Chondrocyte (in vitro differentiated cells): ENCODE data around the gene PSG7. TPM values are rescaled to one million over a fixed set of nuclear protein-coding genes. Genes with fewer than 3 reads are reported as not detected.
"Not testable (repeated sequence)": the region's sequence is repeated elsewhere in the genome, so short reads cannot be mapped to it uniquely, and the experiment has no call there.

ENCODE experiments used
- DNase-seq: peaks from one replicate; pipeline ENCODE4 v3.0.0; 2021; ENCODE audit warnings: mixed read lengths, low spot score
- H3K27ac Mint-ChIP-seq: one replicate; pipeline ENCODE4 v1.8.0; 2021; ENCODE audit warnings: mild to moderate bottlenecking, moderate library complexity, mixed read lengths; ENCODE audit not compliant: unreplicated experiment
- H3K27me3 Mint-ChIP-seq: 2 replicates; pipeline ENCODE4 v1.8.0; 2021; ENCODE audit warnings: low read depth, mixed read lengths
- H3K36me3 Mint-ChIP-seq: 2 replicates; pipeline ENCODE4 v1.8.0; 2021; ENCODE audit warnings: low read depth, mixed read lengths
- H3K4me1 Mint-ChIP-seq: 2 replicates; pipeline ENCODE4 v1.8.0; 2021; ENCODE audit warnings: low read depth, mild to moderate bottlenecking, mixed read lengths
- H3K4me3 Mint-ChIP-seq: one replicate; pipeline ENCODE4 v1.8.0; 2021; ENCODE audit warnings: mild to moderate bottlenecking, moderate library complexity, mixed read lengths; ENCODE audit not compliant: unreplicated experiment
- H3K9me3 Mint-ChIP-seq: 2 replicates; pipeline ENCODE4 v1.8.0; 2021; ENCODE audit warnings: low read depth, mixed read lengths
- total RNA-seq: library from RNA; stranded (reverse); gene quantifications from 3 replicates; pipeline ENCODE4 v1.2.1, GENCODE V29; 2021

The PSG7 gene
- total RNA-seq, 1 donor from 2014 or later = not detected

- not testable (repeated sequence) for H3K4me3 Mint-ChIP-seq, H3K4me1 Mint-ChIP-seq, H3K27ac Mint-ChIP-seq, DNase-seq, H3K36me3 Mint-ChIP-seq, H3K27me3 Mint-ChIP-seq
- peaks cover 59% of the 10 kb centered on the region for H3K9me3 Mint-ChIP-seq
Observed at GRCh38 chr19:42912941-42913340, 24.1 kb downstream of the PSG7 start.

GRCh38 chr19:42911731-42912130 is 25.3 kb downstream of the PSG7 start:
- H3K4me3 Mint-ChIP-seq, H3K36me3 Mint-ChIP-seq, DNase-seq, H3K27me3 Mint-ChIP-seq, H3K27ac Mint-ChIP-seq, H3K4me1 Mint-ChIP-seq: not testable (repeated sequence)
- peaks cover 55% of the 10 kb centered on the region for H3K9me3 Mint-ChIP-seq

- not testable (repeated sequence) for H3K4me3 Mint-ChIP-seq, DNase-seq, H3K4me1 Mint-ChIP-seq, H3K36me3 Mint-ChIP-seq, H3K27ac Mint-ChIP-seq, H3K27me3 Mint-ChIP-seq
- peaks cover 57% of the 10 kb centered on the region for H3K9me3 Mint-ChIP-seq
Observed at GRCh38 chr19:42906162-42906561, 30.8 kb downstream of the PSG7 start.

- H3K27me3 Mint-ChIP-seq, H3K4me1 Mint-ChIP-seq, H3K27ac Mint-ChIP-seq, H3K4me3 Mint-ChIP-seq, H3K36me3 Mint-ChIP-seq, DNase-seq: not testable (repeated sequence)
- H3K9me3 Mint-ChIP-seq = peaks cover 54% of the 10 kb centered on the region
Observed at GRCh38 chr19:42900561-42900960, 36.4 kb downstream of the PSG7 start.

- not testable (repeated sequence) for H3K36me3 Mint-ChIP-seq, H3K27ac Mint-ChIP-seq, DNase-seq, H3K4me3 Mint-ChIP-seq, H3K27me3 Mint-ChIP-seq, H3K4me1 Mint-ChIP-seq
- peaks cover 50% of the 10 kb centered on the region for H3K9me3 Mint-ChIP-seq
Observed at GRCh38 chr19:42899674-42900073, 37.3 kb downstream of the PSG7 start.

- H3K9me3 Mint-ChIP-seq = peaks cover 50% of the 10 kb centered on the region
- not testable (repeated sequence) for H3K36me3 Mint-ChIP-seq, H3K27me3 Mint-ChIP-seq, H3K4me3 Mint-ChIP-seq, DNase-seq, H3K27ac Mint-ChIP-seq, H3K4me1 Mint-ChIP-seq
Observed at GRCh38 chr19:42899110-42899509, 37.9 kb downstream of the PSG7 start.

GRCh38 chr19:42898656-42899055 is 38.4 kb downstream of the PSG7 start:
- H3K27ac Mint-ChIP-seq, H3K36me3 Mint-ChIP-seq, DNase-seq, H3K27me3 Mint-ChIP-seq, H3K4me1 Mint-ChIP-seq, H3K4me3 Mint-ChIP-seq: not testable (repeated sequence)
- H3K9me3 Mint-ChIP-seq = peaks cover 48% of the 10 kb centered on the region

GRCh38 chr19:42897729-42898128 is 39.3 kb downstream of the PSG7 start:
- not testable (repeated sequence) for H3K36me3 Mint-ChIP-seq, DNase-seq, H3K4me1 Mint-ChIP-seq, H3K4me3 Mint-ChIP-seq, H3K27me3 Mint-ChIP-seq, H3K27ac Mint-ChIP-seq
- peaks cover 48% of the 10 kb centered on the region for H3K9me3 Mint-ChIP-seq

- not testable (repeated sequence) for H3K27ac Mint-ChIP-seq, H3K4me3 Mint-ChIP-seq, H3K36me3 Mint-ChIP-seq, H3K4me1 Mint-ChIP-seq, H3K27me3 Mint-ChIP-seq, DNase-seq
- peaks cover 29% of the 10 kb centered on the region for H3K9me3 Mint-ChIP-seq
Observed at GRCh38 chr19:42890446-42890845, 46.6 kb downstream of the PSG7 start.

GRCh38 chr19:42887876-42888445 is 49.0 kb downstream of the PSG7 start:
- H3K27me3 Mint-ChIP-seq, H3K4me3 Mint-ChIP-seq, H3K27ac Mint-ChIP-seq, H3K4me1 Mint-ChIP-seq, H3K36me3 Mint-ChIP-seq, DNase-seq: not testable (repeated sequence)
- H3K9me3 Mint-ChIP-seq = peaks cover 27% of the 10 kb centered on the region

GRCh38 chr19:42882730-42883129 is 54.3 kb downstream of the PSG7 start:
- H3K9me3 Mint-ChIP-seq = peaks cover 33% of the 10 kb centered on the region
- DNase-seq, H3K27me3 Mint-ChIP-seq, H3K36me3 Mint-ChIP-seq, H3K4me3 Mint-ChIP-seq, H3K4me1 Mint-ChIP-seq, H3K27ac Mint-ChIP-seq: not testable (repeated sequence)

- H3K27ac Mint-ChIP-seq, DNase-seq, H3K4me3 Mint-ChIP-seq, H3K36me3 Mint-ChIP-seq, H3K4me1 Mint-ChIP-seq, H3K27me3 Mint-ChIP-seq: not testable (repeated sequence)
- peaks cover 33% of the 10 kb centered on the region for H3K9me3 Mint-ChIP-seq
Observed at GRCh38 chr19:42882010-42882409, 55.0 kb downstream of the PSG7 start.
